PC-3 (cell line): Measurements from ENCODE around the gene IL1RAPL2. TPM values are rescaled to one million over a fixed set of nuclear protein-coding genes. Genes with fewer than 3 reads are reported as not detected.

Source experiments
- ATAC-seq: fragments of 200-7000 bp; cut with Tn5 transposase; 2 replicates; pipeline ENCODE4 v1.9.1; 2020; ENCODE audit warnings: mild to moderate bottlenecking, moderate library complexity
- BruUV-seq: library from RNA; stranded (reverse); fragments of 400-500 nt; replicated peaks from 2 replicates; lab custom pipeline; 2021; lab: Mats Ljungman, UMichigan
- CTCF ChIA-PET: fragments of 300-600 bp; sonication (Branson Sonifier 250); formaldehyde crosslinking; loops from one replicate; lab custom pipeline; 2022; ENCODE audit warnings: antibody characterized with exemption; lab: Charles Lee
- POLR2A ChIA-PET: fragments of 300-600 bp; sonication (Branson Sonifier 250); formaldehyde crosslinking; loops from one replicate; lab custom pipeline; 2022; ENCODE audit warnings: antibody characterized with exemption; ENCODE audit not compliant: unreplicated experiment; lab: Charles Lee
- DNase-seq: peaks from one replicate; pipeline ENCODE4 v3.0.0-alpha.2; 2015
- H2AFZ ChIP-seq: fragments of 300-600 bp; sonication (generic); 2 replicates; pipeline ENCODE4 v1.6.0; 2016; ENCODE audit warnings: antibody characterized with exemption, low read length
- H3F3A ChIP-seq: fragments of 300-600 bp; sonication (generic); one replicate; pipeline ENCODE4 v1.6.0; 2017; ENCODE audit warnings: antibody characterized with exemption, low read length, control low read depth, mild to moderate bottlenecking; ENCODE audit not compliant: unreplicated experiment
- H3K27ac ChIP-seq: fragments of 300-600 bp; sonication (generic); 2 replicates; pipeline ENCODE4 v1.5.1; 2016; ENCODE audit warnings: mild to moderate bottlenecking, low read length
- H3K27me3 ChIP-seq: fragments of 300-600 bp; sonication (generic); 2 replicates; pipeline ENCODE4 v1.6.1; 2016; ENCODE audit warnings: low read length, mixed read lengths
- H3K36me3 ChIP-seq: fragments of 300-600 bp; sonication (generic); 2 replicates; pipeline ENCODE4 v1.6.1; 2016; ENCODE audit warnings: low read depth, mixed run types, low read length, mixed read lengths
- H3K4me1 ChIP-seq: fragments of 300-600 bp; sonication (generic); 2 replicates; pipeline ENCODE4 v1.5.1; 2016; ENCODE audit warnings: low read length; ENCODE audit not compliant: insufficient read depth
- H3K4me2 ChIP-seq: fragments of 300-600 bp; sonication (generic); 2 replicates; pipeline ENCODE4 v1.6.0; 2016; ENCODE audit warnings: low read length
- H3K4me3 ChIP-seq: fragments of 300-600 bp; sonication (generic); 2 replicates; pipeline ENCODE4 v1.5.1; 2016; ENCODE audit warnings: mild to moderate bottlenecking, low read length, mixed read lengths
- H3K79me2 ChIP-seq: fragments of 300-600 bp; sonication (generic); 2 replicates; pipeline ENCODE4 v1.6.1; 2017; ENCODE audit warnings: low read length, mixed read lengths
- H3K9ac ChIP-seq: fragments of 300-600 bp; sonication (generic); 2 replicates; pipeline ENCODE4 v1.6.0; 2016; ENCODE audit warnings: mild to moderate bottlenecking, low read length
- H3K9me2 ChIP-seq: fragments of 300-600 bp; sonication (generic); replicated peaks from 2 replicates; pipeline ENCODE4 v1.6.1; 2016; ENCODE audit warnings: mixed run types, low read length, mixed read lengths
- H3K9me3 ChIP-seq: fragments of 300-600 bp; sonication (generic); 2 replicates; pipeline ENCODE4 v1.6.1; 2016; ENCODE audit warnings: low read length, mixed read lengths
- H4K20me1 ChIP-seq: fragments of 300-600 bp; sonication (generic); 2 replicates; pipeline ENCODE4 v1.6.1; 2016; ENCODE audit warnings: low read length, mixed read lengths
- CTCF ChIP-seq: fragments of 300-600 bp; sonication (generic); conservative IDR thresholded peaks from 2 replicates; pipeline ENCODE4 v1.5.1; 2017; ENCODE audit warnings: antibody characterized with exemption, low read depth, mild to moderate bottlenecking, low read length
- EZH2 ChIP-seq: fragments of 300-600 bp; sonication (generic); IDR thresholded peaks from one replicate; pipeline ENCODE4 v1.6.1; 2017; ENCODE audit warnings: antibody characterized with exemption, mild to moderate bottlenecking, low read length; ENCODE audit not compliant: unreplicated experiment
- EZH2phosphoT487 ChIP-seq: fragments of 300-600 bp; sonication (generic); IDR thresholded peaks from 2 replicates; pipeline ENCODE4 v1.6.1; 2018; ENCODE audit warnings: mild to moderate bottlenecking, antibody characterized with exemption, low read length, borderline replicate concordance
- intact Hi-C: fragments of 100-400 bp; cut with micrococcal nuclease; formaldehyde crosslinking; loops from 2 replicates; pipeline ENCODE4 v1.9.0; 2023
- total RNA-seq: library from RNA; depleted of rRNA; stranded (reverse); fragments of >200 nt; gene quantifications from 2 replicates; pipeline ENCODE4 v1.2.3, GENCODE V29; 2014

IL1RAPL2 gene
- total RNA-seq, 1 experiment from 2014 or later = 0.62 TPM

GRCh38 chrX:105711805-105712204, 1145.8 kb downstream of the IL1RAPL2 start:
- Histone ChIP-seq H3K4me3 (no peak overlapping the region), H3K9me2 (no peaks in the 10 kb centered on the region), H3K4me1 (peaks cover 8% of the 10 kb centered on the region), H3K27ac (no peak overlapping the region), H3K27me3 (no peaks in the 10 kb centered on the region), H3K9ac (no peak overlapping the region), H3K79me2 (no peaks in the 10 kb centered on the region), H3F3A (no peaks in the 10 kb centered on the region), H3K9me3 (no peaks in the 10 kb centered on the region), H2AFZ (no peak overlapping the region), H4K20me1 (no peaks in the 10 kb centered on the region), H3K4me2 (no peak overlapping the region), H3K36me3 (no peaks in the 10 kb centered on the region)
- ATAC-seq (no peak), DNase-seq (no peak)
- ChIA-PET CTCF (no interaction called here), POLR2A (no interaction called here)
- TF ChIP-seq EZH2 (no peak), EZH2phosphoT487 (no peak), CTCF (no peak)
- intact Hi-C loops = no loop called here
- BruUV-seq = no TSS peak

DNA sequence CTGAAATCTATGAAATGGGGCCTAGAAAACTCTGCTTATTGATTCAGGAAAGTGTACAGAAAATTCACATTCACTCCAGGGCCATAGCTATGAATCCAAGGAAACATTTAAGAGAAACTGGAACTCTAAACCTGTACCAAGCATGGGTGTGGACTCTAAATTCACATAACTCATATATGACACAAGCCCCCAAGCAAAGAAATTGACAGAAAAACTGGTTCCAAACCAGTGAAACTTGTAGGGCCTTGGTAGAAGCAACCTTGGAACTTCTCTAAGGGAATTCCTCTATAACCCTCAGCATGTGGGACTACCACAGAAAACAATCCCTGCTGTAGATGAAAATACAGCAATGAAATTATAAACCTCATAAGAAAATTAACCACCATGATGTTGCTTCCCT, 1149.7 kb downstream of the IL1RAPL2 start:
- H3K9me3 ChIP-seq = no peaks in the 10 kb centered on the region
- no peak overlapping the region for H3K9ac ChIP-seq
- no peak overlapping the region for H3K4me3 ChIP-seq
- no peaks in the 10 kb centered on the region for H3K27me3 ChIP-seq
- peaks cover 14% of the 10 kb centered on the region for H3K4me1 ChIP-seq
- intact Hi-C loops = no loop called here
- no peaks in the 10 kb centered on the region for H3K9me2 ChIP-seq
- peak; percentile 72 for DNase-seq
- no peak overlapping the region for H2AFZ ChIP-seq
- no peaks in the 10 kb centered on the region for H3K79me2 ChIP-seq
- H3F3A ChIP-seq = no peaks in the 10 kb centered on the region
- no peaks in the 10 kb centered on the region for H4K20me1 ChIP-seq
- no peak for ATAC-seq
- CTCF ChIA-PET = no interaction called here
- POLR2A ChIA-PET = no interaction called here
- peak overlapping the region; percentile 29 for H3K27ac ChIP-seq
- H3K4me2 ChIP-seq = peak overlapping the region; percentile 7; the same call in 1 of the 2 replicates
- H3K36me3 ChIP-seq = no peaks in the 10 kb centered on the region
- BruUV-seq = no TSS peak
- TF ChIP-seq EZH2 (no peak), EZH2phosphoT487 (no peak), CTCF (no peak)

GRCh38 chrX:105723966-105724735, 1158.2 kb downstream of the IL1RAPL2 start:
- no peaks in the 10 kb centered on the region for H4K20me1 ChIP-seq
- ChIA-PET POLR2A (no interaction called here), CTCF (no interaction called here)
- no peaks in the 10 kb centered on the region for H3K9me2 ChIP-seq
- intact Hi-C loops = no loop called here
- H3K4me3 ChIP-seq = no peak overlapping the region
- H3K36me3 ChIP-seq = no peaks in the 10 kb centered on the region
- H3K9ac ChIP-seq = no peak overlapping the region
- H3F3A ChIP-seq = no peaks in the 10 kb centered on the region
- H3K9me3 ChIP-seq = no peaks in the 10 kb centered on the region
- ATAC-seq (no peak), DNase-seq (no peak)
- no peak overlapping the region for H3K4me2 ChIP-seq
- no peak overlapping the region for H2AFZ ChIP-seq
- no peaks in the 10 kb centered on the region for H3K79me2 ChIP-seq
- no peaks in the 10 kb centered on the region for H3K27me3 ChIP-seq
- H3K4me1 ChIP-seq = no peaks in the 10 kb centered on the region; the same call in 1 of the 2 replicates
- no TSS peak for BruUV-seq
- TF ChIP-seq EZH2phosphoT487 (no peak), CTCF (no peak), EZH2 (no peak)
- no peak overlapping the region for H3K27ac ChIP-seq
